Amniotic stem cell (primary cell): Measurements from ENCODE around the gene SNED1.

Experiments used
- DNase-seq: peaks from one replicate; lab custom pipeline; 2025; lab: John Stamatoyannopoulos, UW

SNED1 gene

DNA sequence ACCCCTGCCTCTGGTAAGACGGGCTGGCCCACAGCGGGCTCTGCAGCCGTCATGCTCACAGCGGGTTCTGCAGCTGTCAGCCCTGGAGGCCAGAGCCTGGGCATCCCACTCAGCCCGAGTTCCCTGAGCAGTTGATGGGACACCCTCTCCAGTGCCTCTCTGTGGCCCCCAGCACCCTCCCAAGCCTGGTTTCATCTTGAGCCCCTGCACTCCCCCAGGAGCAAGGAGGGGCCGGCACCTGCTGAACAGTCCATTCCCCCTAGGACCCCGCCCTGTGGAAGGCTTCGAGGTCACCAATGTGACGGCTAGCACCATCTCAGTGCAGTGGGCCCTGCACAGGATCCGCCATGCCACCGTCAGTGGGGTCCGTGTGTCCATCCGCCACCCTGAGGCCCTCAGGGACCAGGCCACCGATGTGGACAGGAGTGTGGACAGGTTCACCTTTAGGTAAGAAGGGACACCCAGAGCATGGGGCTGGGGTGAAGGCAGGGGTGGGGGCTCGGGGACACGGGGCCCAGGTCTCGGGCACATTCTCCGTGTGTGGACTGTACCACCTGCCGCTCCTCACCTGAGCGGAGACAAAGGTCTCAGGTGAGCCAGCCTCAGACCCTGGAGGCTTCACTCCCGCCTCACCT is 69.2 kb downstream of the SNED1 start:
- DNase-seq, result no peak

DNA sequence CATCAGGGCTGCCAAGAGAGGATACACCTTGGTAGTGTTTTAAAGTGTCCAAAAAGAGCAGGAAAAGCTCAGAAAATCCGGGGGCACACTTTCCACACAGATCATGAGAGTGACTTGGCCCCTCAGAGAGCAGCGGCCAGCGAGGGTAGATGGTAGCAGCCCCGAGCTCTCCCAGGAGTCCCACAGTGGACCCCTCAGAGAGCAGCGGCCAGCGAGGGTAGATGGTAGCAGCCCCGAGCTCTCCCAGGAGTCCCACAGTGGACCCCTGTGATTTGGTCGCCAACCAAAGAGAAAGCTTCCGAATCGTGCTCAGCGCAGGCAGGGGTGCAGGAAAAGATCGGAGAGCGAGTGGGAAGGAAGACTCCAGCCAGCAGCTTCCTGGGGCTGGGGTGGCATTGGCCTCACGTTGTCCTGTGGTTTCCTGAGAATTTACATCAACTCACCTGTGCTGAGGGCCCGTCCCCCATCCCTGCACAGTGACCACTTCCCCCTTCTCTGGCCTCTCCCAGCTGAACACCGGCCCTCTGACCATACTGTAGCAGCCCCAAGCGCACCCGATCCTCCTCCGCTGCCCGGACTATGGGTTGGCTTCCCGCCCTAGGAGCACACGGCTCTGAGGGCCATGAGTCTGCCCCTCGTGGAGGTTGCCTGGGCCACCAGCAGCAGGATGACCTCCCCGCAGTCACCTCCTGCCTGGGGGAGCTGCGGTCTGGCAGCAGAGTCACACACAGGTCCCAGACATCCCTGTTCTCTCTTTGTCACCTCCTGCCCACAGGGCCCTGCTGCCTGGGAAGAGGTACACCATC is 69.9 kb downstream of the SNED1 start:
- no peak for DNase-seq

DNA sequence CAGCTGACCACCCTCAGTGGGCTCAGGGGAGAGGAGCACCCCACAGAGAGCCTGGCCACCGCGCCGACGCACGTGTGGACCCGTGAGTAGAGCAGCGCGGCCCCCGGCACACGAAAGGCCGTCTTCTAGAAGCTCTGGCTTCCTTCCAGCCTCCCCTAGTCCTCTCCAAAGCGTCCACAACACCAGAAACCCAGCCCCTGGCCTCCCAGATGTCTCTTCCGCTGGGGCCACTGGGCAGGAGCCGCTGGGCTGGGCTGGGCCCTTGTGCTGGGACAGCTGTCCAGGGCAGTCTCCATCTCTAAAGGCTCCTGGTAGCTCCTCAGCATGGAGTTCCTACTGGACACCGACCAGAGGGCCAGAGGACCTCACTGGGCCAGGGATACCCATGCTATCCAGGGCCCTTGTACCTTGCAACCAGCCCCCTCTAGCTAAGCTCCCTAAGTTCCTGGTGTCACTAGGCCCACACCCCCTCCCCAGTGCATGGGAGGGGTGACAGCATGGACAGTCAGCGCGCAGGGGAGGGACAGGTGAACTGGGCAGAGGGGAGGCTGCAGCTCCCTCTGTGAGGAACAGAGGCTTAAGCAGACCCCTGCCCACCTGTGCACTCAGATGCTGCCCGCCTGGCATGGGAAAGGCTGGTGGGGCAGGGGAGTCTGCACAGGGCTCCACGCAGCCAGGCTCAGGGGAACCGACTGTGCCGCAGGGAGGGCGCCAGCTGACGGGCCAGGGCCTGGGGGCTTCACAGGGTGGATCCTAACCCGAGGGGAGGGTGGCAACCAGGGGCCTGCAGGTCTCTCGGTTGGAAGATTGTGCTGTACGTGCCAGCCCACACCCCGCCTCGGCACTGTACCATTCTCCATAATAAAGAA is 70.8 kb downstream of the SNED1 start:
- DNase-seq, result no peak

DNA sequence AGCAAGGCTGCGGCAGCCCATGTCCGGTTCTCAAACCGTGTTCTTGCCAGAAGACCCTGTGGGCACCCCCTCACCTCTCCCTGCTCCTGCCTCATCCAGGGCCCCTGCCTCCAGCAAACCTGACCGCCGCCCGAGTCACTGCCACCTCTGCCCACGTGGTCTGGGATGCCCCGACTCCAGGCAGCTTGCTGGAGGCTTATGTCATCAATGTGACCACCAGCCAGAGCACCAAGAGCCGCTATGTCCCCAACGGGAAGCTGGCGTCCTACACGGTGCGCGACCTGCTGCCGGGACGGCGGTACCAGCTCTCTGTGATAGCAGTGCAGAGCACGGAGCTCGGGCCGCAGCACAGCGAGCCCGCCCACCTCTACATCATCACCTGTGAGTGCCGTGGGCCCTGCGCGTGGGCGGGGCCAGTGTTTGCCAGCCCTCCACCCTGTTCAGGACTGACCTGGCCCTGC is 71.4 kb downstream of the SNED1 start:
- DNase-seq, result no peak

DNA sequence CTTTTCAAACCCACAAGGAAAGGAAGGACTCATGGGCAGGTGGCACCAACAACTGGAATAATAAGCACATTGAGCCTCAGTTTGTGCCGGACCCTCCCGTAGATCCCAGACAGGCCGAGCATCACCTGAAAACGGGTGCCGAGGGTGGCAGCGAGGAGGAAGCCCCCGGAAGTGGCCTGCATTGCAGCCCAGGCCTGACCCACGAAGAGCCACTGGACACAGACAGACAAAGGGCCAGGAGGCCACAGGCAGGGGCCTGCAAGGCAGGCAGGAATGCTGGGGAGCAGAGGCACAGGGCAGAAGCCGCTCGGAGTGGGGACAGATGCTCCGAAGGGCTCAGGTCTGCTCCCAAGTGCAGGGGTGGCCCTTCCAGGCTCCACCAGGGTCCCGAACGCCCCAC is 71.9 kb downstream of the SNED1 start:
- no peak for DNase-seq

DNA sequence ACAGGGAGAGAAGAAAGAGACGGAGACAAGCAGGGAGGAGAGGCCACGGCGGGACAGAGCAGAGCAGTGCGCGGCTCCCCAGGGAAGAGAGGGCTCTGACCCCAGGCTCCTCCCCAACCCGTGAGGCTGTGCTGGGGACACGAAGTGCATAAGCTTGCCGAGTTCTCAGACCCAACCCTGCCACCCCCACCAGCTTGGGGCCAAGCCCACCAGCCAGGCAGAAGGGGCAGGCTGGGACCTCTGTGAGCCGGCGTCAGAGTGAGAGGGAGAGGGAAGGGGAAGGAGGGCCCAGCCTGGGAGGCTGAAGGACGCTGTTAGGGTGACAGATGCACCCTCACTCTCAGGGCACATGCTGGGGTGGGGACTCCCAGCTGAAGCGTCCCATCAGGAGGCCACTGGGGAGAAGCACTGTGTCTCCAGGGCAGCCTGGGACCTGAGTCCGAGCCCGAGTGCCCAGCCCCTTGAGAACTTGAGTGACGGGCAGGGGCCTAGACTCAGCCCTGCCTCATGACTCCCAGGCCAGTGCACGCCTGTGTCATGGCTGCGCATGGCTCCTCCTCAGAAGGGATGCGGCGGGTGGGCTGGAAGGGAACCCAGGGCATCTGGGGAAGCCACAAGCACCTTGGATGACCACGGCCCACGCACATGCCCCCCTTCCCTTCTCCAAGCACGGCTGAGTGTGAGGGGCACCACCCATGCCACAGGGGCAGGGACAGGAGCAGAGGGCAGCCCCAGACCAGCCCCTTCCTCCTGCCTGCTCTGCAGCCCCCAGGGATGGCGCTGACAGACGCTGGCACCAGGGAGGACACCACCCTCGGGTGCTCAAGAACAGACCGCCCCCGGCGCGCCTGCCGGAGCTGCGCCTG is 72.6 kb downstream of the SNED1 start:
- no peak for DNase-seq

DNA sequence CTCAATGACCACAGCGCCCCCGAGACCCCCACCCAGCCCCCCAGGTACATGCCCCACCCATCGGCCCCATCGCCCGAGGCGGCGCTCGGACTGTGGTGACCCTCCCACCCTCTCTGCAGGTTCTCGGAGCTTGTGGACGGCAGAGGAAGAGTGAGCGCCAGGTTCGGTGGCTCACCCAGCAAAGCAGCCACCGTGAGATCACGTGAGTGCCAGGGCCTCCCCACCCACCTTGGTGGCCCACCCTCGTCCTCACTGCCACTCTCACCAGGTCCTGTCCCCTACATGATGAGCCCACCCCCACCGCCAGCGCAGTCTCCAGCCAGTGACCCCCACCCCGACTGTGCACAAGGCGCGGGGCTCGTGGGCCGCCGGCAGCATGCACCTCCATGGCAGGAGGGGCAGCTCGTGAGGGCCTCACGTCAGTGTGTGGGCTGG is 73.3 kb downstream of the SNED1 start:
- no peak for DNase-seq

DNA sequence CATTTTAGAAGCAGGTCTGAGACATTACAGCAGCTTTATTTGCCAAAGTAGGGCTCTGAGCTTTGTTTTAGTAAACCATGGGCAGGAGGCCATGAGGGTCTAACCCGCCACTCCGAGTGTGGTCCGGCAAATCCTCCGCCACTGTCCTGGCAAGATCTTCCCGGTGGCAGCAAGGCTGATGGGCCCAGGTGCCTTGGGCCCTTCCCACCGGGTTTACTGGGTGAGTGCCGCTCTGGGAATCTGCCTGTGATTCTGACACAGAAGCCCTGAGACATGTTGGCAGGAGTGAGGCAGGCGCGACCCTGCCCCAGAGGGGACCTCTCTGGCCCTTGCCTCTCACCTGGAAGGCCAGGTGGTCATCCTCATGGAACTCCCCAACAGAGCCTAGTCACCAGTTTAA is 73.7 kb downstream of the SNED1 start:
- DNase-seq, result no peak

DNA sequence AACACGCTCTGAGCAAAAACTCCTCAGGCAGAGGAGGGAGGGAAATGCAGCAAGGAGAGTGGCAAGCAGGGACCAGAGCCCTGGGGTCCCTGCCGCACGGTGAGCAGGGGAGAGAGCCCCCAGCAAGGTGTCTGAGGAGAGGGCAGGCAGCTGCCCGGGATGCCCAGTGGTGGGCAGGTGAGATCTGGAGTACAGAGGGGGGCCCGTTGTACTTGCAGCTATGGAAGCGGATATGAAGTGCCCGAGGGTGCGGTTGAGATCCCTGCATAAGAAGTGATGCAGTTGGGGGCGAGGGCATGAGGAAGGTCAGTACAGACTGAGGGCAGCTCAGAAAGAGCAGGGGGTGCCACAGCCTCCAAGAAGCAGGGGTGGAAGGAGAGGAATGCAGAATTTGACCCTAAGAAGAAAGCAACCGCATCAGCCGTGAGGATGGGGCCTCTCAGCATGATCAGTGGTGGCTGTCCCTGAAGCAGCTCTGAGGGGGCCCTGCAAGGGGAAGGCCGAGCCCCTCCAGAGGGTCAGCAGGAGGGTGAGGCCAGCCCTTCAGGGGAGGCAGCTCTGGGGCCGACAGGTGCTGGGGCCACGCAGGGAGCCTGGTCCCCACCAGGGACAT is 74.2 kb downstream of the SNED1 start:
- DNase-seq, result no peak

DNA sequence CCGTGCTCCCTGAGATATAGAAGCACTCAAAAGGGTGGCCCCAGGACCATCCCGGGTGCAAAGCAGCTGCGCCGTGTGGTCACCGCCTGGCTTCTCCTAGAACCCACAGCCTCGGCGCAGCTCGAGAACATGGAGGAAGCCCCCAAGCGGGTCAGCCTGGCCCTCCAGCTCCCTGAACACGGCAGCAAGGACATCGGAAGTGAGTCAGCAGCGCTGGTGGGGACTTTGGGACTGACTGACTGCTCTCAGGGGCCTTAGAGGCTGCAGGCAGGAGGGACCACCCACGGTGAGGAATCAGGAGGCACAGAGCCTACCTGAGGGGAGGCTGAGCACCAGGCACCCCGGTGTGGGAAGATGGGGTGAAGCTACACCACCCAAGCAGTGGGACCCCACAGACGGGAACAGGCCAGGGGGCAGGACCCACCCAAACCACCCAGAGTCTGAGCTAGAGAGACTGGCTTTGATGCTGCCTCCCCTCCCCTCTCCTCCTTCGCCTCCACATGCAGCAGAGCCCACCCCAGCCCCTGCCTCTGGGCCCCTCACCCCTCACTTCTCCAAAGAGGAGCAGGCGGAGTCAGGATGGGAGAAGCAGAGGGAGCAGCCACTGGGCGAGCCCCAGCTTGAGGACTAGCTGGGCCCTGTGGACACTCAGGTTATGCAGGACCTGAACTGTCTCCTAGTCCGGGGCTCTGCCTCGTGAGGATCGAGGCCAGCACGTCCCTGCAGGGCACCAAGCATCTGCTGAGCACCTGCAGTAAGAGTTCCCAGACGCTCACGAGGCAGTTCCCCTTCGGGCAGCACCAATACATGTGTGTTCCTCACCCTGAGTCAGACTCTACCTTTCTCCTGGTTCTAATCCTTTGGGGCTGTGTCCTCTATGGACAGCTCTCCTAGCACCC is 75.0 kb downstream of the SNED1 start:
- DNase-seq, result no peak

DNA sequence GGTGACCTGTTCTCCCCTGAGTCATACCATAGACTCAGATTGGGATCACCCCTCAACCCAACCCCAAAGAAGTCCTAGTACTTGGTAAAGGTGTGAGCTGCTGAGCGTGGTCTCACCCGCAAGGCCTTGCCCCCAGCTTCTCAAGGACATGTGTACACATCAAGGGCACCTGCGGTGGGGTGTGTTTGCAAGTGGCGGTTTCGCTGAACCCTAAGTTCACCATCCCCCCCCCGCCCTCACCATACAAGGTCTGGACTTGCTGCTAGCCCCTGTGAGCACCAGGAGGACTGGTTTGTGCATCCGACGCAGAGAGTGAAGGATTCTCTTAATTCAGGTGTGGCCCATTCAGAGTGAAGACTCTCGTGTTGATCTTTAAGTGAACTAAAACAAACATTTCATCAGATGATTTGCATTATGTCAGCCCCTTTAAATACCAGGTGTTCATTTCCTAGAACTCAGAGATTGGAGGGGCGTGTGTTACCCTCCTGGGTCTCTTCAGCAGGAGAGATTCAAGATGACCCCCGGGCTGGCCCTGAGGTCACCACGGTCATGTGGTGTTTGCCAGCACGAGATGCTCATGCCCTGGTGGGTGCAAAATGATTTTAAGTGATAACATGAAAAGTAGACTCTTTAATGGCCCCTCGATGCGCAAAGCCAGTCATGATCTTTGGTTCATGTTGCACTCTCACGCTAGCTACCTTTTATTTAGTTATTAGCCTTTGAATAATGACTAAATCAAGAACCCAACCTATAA is 75.8 kb downstream of the SNED1 start:
- DNase-seq, result no peak

DNA sequence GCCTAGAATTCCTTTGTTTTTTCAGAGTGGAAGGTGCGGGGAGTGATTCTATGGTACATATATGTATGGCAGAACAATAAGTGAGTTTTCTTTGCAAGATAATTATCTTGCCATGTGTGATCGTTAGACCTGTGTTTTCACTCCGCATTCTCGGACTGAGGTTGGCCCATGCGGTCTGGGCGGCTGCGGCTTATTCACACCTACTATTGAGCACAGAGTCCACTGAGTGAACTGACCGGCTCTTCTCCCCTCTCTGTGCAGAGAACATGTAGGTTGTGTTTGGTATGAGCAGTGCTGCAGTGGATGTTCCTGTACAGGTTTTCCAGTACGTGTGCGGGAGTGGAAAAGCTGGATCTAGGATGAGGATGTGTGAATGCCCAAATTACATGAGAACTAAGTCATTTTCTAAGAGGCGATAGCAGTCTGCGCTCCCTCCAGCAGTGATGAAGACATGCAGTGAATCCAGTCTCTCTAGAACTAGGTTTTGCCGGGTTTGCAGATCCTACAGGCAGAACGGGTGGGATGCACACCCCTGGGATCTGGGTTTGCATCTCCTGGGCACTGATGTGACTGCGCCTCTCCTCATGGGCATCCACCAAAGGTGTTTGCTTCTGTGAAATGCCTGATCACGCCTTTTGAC is 76.6 kb downstream of the SNED1 start:
- no peak for DNase-seq

DNA sequence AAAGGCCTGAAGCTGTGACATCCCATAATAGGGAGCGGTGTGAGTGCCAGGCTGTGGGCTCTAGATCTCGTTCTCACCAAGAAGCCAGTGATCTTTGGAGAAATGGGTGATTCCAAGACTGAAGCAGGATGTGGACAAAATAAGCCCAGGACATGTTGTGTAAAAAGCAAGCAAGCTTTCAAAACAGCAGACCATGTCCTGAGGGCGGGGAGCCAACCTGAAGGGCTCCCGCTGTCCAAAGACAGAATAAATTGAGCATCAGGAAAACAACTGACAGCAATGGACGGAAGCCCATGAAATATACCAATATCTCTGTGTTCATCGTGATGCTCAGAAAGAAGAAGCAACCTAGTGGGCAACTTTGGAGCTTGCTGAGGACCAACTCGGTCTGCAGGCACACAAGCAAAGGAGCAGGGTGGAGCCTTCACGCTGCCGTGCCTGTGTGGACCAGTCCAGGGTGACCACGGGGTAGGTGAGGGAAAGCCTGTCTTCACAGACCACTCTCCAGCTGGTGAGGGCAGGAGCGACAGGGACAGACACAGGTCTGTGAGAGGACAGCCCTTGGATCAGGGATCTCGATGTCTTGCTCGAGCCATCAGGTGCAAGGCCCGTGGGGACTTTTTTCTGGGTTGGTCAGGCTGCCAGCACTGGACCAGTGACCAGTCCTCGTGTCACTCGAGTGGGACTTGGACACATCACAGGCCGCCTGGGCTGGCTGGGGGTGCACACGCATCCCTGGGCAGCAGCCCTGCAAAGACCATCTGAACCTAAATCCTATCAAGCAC is 82.2 kb downstream of the SNED1 start:
- DNase-seq, result no peak

DNA sequence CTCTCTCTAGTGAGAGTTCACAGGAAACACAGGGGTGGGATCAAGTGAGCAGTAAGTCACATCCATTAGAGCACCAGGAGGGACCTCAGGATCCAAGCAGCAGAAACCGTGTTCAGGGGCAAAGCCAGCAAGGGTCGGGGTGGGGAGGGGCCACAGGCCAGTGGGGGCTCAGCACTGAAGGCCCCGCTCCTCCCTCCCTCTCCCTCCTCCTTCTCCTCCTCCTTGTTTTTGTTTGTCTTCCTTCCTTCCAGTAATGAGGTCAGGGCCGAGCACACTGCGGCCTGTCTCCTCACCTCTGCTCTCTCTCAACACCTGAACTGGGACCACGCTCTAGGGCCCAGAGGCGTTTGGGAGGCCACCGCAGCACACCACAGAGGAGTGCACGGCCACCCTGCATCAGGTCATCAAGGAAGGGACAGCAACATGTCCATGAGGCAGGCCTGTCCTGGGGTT is 82.8 kb downstream of the SNED1 start:
- no peak for DNase-seq

DNA sequence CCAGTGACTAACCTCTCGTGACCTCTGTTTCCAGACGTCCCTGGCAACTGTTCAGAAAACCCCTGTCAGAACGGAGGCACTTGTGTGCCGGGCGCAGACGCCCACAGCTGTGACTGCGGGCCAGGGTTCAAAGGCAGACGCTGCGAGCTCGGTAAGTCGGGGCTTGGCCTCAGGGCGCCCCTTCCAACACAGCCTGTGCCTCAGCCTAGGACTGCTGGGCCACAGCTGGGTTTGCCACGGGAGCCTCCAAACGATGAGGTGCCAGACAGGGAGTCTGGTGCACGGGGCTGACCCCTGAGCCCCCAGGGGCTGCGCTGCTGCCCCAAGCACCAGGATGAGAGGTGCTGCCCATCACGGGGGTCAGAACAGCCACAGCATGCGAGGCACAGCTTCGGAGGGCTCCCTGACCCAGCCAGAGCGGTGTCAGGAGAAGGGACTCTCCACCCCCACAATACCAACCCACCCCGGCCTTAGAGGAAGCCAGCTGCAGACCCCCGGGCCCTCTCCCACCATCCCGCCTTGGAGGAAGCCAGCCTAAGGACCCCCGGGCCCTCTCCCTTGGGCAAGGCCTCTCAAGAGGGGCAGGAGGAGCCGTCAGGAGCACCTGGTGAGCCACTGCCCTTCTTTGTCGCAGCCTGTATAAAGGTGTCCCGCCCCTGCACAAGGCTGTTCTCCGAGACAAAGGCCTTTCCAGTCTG is 83.4 kb downstream of the SNED1 start:
- no peak for DNase-seq

DNA sequence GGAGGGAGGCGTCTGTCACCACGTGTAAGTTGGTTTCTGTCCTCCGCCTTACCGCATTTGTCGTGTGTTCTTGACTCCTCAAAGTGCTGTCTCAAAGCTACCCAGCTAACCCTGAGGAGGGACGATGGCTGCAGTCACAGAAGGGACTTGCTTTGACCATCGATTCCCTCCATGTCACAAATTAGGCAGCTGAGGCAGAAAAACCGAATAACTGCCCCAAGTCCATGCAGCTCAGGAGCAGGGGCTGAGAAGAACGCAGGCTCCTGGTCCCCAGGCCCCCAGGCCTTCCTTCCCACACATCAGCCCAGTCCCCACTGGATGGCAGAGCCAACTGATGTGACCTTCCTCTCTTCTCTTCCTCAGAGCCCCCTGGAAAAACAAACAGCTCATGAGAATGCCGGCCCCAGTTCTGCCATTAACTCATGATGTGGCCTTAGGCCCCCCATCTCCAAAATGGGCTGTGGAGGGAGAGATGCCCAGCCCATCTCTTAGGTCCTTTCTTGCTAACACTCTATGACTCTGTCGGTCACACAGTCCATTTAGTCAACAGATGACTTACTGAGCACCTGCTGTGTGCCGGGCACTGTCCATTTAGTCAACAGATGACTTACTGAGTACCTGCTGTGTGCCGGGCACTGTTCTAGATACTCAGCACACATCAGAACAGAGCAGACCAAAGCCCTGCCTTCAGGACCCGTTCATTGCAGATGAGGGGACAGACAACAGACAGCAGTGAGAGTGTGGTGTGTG is 84.1 kb downstream of the SNED1 start:
- DNase-seq, result no peak

DNA sequence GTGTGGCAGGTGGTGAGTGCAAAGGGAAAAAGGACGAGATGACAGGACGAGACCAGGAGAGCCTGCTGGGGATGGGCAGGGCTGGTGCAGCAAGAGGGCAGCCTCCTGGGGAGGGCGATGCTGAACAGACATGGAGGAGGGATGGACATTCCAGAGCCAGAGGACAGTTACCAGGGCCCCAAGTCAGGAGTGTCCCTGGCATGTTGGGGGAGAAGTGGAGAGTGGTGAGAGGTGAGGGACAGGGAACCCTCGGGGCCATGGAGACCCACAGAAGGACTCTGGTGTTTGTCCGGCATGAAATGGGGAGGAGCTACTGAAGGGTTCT is 84.6 kb downstream of the SNED1 start:
- DNase-seq, result no peak
